ENCODE measurements around the gene SEC23B. TPM values are rescaled to one million over a fixed set of nuclear protein-coding genes. Genes with fewer than 3 reads are reported as not detected.
"Not testable (repeated sequence)": the region's sequence is repeated elsewhere in the genome, so short reads cannot be mapped to it uniquely, and the experiment has no call there.

The SEC23B gene
- total RNA-seq, 4 donors from 2014 or later, result 27.1 to 49.2 (median 43.4) TPM

- no peaks in the 10 kb centered on the region for H3K27me3 ChIP-seq
- no peaks in the 10 kb centered on the region for H3K36me3 ChIP-seq
- H3K9me3 ChIP-seq, result no peaks in the 10 kb centered on the region
- peak; percentile 79 to 81 for DNase-seq
- peaks cover 0 to 6% of the 10 kb centered on the region in 2 donors for H3K4me1 ChIP-seq
- intact Hi-C loops (cut with DNase I; ENCODE audit: low total_unique reads), result no loop called here
- peak within 1 kb of the TSS; percentile 68 to 69 for H3K27ac ChIP-seq
- TF ChIP-seq POLR2A (IDR thresholded peaks at IDR 0.05), result peak in 1 of 2 donors; percentile 36
- TF ChIP-seq CTCF (IDR thresholded peaks at IDR 0.05), result no peak
- H3K4me3 ChIP-seq, result peak within 1 kb of the TSS; percentile 58 to 81
These were observed 10.8 kb upstream of the SEC23B start, which contains the start of gene RBBP9 for GRCh38 chr20:18496740-18497592. RBBP9 (minus strand) TSS chr20:18497225; CDS start chr20:18497167, 58 bp downstream.

- no peaks in the 10 kb centered on the region for H3K9me3 ChIP-seq
- DNase-seq, result no peak
- H3K4me1 ChIP-seq, result peaks cover 0 to 6% of the 10 kb centered on the region in 2 donors
- intact Hi-C loops (cut with DNase I; ENCODE audit: low total_unique reads), result no loop called here
- H3K4me3 ChIP-seq, result no peak overlapping the region
- H3K27ac ChIP-seq, result peak overlapping the region in 1 of 2 donors; percentile 68
- no peaks in the 10 kb centered on the region for H3K36me3 ChIP-seq
- no peaks in the 10 kb centered on the region for H3K27me3 ChIP-seq
- no peak for TF ChIP-seq CTCF (IDR thresholded peaks at IDR 0.05)
- TF ChIP-seq POLR2A (IDR thresholded peaks at IDR 0.05), result no peak
These were observed 10.1 kb upstream of the SEC23B start for GRCh38 chr20:18497603-18498002.

- H3K27ac ChIP-seq; H3K27me3 ChIP-seq; DNase-seq; H3K36me3 ChIP-seq; H3K4me3 ChIP-seq; intact Hi-C loops (cut with DNase I; ENCODE audit: low total_unique reads); H3K4me1 ChIP-seq; H3K9me3 ChIP-seq: not testable (repeated sequence)
These were observed 6.1 kb upstream of the SEC23B start for GRCh38 chr20:18501672-18502071.

GRCh38 chr20:18504479-18505060, 3.2 kb upstream of the SEC23B start:
- H3K27me3 ChIP-seq, result no peaks in the 10 kb centered on the region
- H3K4me3 ChIP-seq, result no peak overlapping the region
- no peaks in the 10 kb centered on the region for H3K36me3 ChIP-seq
- intact Hi-C loops (cut with DNase I; ENCODE audit: low total_unique reads), result no loop called here
- H3K27ac ChIP-seq, result no peak overlapping the region
- H3K9me3 ChIP-seq, result no peaks in the 10 kb centered on the region
- H3K4me1 ChIP-seq, result no peaks in the 10 kb centered on the region
- peak in 1 of 2 donors; percentile 19 for DNase-seq
- TF ChIP-seq POLR2A (IDR thresholded peaks at IDR 0.05) (no peak), CTCF (IDR thresholded peaks at IDR 0.05) (no peak)

- DNase-seq, result no peak
- no peak for TF ChIP-seq POLR2A (IDR thresholded peaks at IDR 0.05)
- no peak for TF ChIP-seq CTCF (IDR thresholded peaks at IDR 0.05)
- Histone ChIP-seq H3K4me1 (no peaks in the 10 kb centered on the region), H3K27ac (peak overlapping the region; percentile 97), H3K27me3 (no peaks in the 10 kb centered on the region), H3K4me3 (peak overlapping the region; percentile 60 to 92), H3K9me3 (no peaks in the 10 kb centered on the region), H3K36me3 (no peaks in the 10 kb centered on the region)
- intact Hi-C loops (cut with DNase I; ENCODE audit: low total_unique reads), result no loop called here
These were observed 996 bp upstream of the SEC23B start for GRCh38 chr20:18506744-18507143.

Measured in uterus (tissue), 4 donors.